Measurements from ENCODE around the gene PRR13. TPM values are rescaled to one million over a fixed set of nuclear protein-coding genes. Genes with fewer than 3 reads are reported as not detected.

The PRR13 gene
- total RNA-seq, 1 donor from 2014 or later = 190 TPM

DNA sequence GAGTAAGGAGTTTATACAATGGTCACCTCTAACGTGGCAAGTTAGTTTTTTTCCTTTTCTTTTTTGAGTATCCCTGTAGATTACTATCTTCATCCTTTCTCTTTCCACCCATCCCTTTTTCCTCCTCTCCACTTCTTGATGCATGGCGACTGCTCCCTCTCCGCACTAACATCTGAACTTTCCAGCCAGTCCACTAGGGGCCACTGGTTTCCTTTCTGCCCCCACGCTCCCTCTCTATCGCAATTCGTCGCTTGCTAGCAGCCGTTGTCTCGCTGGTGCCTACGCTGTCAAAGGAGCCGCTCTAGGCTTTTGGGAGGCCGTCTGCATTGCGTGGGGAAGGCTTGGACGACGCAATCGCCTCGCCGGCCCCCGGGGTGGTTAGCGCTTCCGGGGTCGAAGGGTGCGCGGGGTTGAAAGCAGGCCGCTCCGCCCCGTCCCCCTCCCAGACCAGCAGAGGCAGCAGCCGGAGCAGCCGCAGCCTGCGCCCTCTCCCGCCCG, 10.2 kb downstream of the PRR13 start, which contains the start of gene PCBP2:
PCBP2 (plus strand) TSS at position 442 of the 498 bp plus-strand sequence. CDS start 2,699 bp downstream, outside the sequence.
- H3K27me3 ChIP-seq (ENCODE audit: insufficient read depth, low read length) = no peaks in the 10 kb centered on the region
- peaks cover 8% of the 10 kb centered on the region for H3K4me1 Mint-ChIP-seq (ENCODE audit: low read depth, unreplicated experiment)
- peaks cover 41% of the 10 kb centered on the region for H4K20me1 ChIP-seq (ENCODE audit: insufficient read depth, low read length)
- no peak within 1 kb of the TSS for H2AFZ ChIP-seq (ENCODE audit: low read depth, low read length)
- peak within 1 kb of the TSS; percentile 99 for H3K9ac ChIP-seq (ENCODE audit: low read length)
- H3K79me2 ChIP-seq (ENCODE audit: insufficient read depth, low read length) = peaks cover 46% of the 10 kb centered on the region
- H3K4me1 ChIP-seq (ENCODE audit: insufficient read depth, low read length) = peaks cover 10% of the 10 kb centered on the region
- H3K9me3 Mint-ChIP-seq (ENCODE audit: unreplicated experiment) = no peaks in the 10 kb centered on the region
- peak within 1 kb of the TSS; percentile 96 for H3K4me2 ChIP-seq (ENCODE audit: low read length)
- peak within 1 kb of the TSS; percentile 100 for H3K4me3 ChIP-seq (ENCODE audit: insufficient read depth, low read depth, low read length)
- H3K9me3 ChIP-seq (ENCODE audit: insufficient read depth, low read depth, low read length) = no peaks in the 10 kb centered on the region
- H3K27ac Mint-ChIP-seq (ENCODE audit: unreplicated experiment) = peak within 1 kb of the TSS; percentile 95
- peaks cover 18% of the 10 kb centered on the region for H3K36me3 Mint-ChIP-seq (ENCODE audit: low read depth, unreplicated experiment)
- no peak for FAIRE-seq
- peak within 1 kb of the TSS; percentile 98 for H3K4me3 Mint-ChIP-seq (ENCODE audit: unreplicated experiment)
- TF ChIP-seq, protein P1, sequence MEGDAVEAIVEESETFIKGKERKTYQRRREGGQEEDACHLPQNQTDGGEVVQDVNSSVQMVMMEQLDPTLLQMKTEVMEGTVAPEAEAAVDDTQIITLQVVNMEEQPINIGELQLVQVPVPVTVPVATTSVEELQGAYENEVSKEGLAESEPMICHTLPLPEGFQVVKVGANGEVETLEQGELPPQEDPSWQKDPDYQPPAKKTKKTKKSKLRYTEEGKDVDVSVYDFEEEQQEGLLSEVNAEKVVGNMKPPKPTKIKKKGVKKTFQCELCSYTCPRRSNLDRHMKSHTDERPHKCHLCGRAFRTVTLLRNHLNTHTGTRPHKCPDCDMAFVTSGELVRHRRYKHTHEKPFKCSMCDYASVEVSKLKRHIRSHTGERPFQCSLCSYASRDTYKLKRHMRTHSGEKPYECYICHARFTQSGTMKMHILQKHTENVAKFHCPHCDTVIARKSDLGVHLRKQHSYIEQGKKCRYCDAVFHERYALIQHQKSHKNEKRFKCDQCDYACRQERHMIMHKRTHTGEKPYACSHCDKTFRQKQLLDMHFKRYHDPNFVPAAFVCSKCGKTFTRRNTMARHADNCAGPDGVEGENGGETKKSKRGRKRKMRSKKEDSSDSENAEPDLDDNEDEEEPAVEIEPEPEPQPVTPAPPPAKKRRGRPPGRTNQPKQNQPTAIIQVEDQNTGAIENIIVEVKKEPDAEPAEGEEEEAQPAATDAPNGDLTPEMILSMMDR (IDR thresholded peaks at IDR 0.05; ENCODE audit: insufficient read depth, low read depth, low read length) = peak; percentile 81
- no peak for TF ChIP-seq EZH2 (IDR thresholded peaks at IDR 0.05; ENCODE audit: insufficient read depth, low read length)
- H3K27me3 Mint-ChIP-seq (ENCODE audit: low read depth, unreplicated experiment) = no peaks in the 10 kb centered on the region
- H3K27ac ChIP-seq (ENCODE audit: low read depth, low read length) = peak within 1 kb of the TSS; percentile 94
- H3K36me3 ChIP-seq (ENCODE audit: insufficient read depth, low read length) = peaks cover 35% of the 10 kb centered on the region
- peak; percentile 99 for DNase-seq (ENCODE audit: low read depth)

- Histone ChIP-seq H3K79me2 (ENCODE audit: insufficient read depth, low read length) (peaks cover 53% of the 10 kb centered on the region), H3K4me3 (ENCODE audit: insufficient read depth, low read depth, low read length) (peak overlapping the region; percentile 100), H4K20me1 (ENCODE audit: insufficient read depth, low read length) (peaks cover 48% of the 10 kb centered on the region), H3K4me2 (ENCODE audit: low read length) (peak overlapping the region; percentile 96), H2AFZ (ENCODE audit: low read depth, low read length) (no peak overlapping the region), H3K9ac (ENCODE audit: low read length) (peak overlapping the region; percentile 99), H3K36me3 (ENCODE audit: insufficient read depth, low read length) (peaks cover 41% of the 10 kb centered on the region), H3K27me3 (ENCODE audit: insufficient read depth, low read length) (no peaks in the 10 kb centered on the region), H3K9me3 (ENCODE audit: insufficient read depth, low read depth, low read length) (no peaks in the 10 kb centered on the region), H3K27ac (ENCODE audit: low read depth, low read length) (peak overlapping the region; percentile 94), H3K4me1 (ENCODE audit: insufficient read depth, low read length) (peaks cover 10% of the 10 kb centered on the region)
- H3K27ac Mint-ChIP-seq (ENCODE audit: unreplicated experiment) = peak overlapping the region; percentile 95
- H3K36me3 Mint-ChIP-seq (ENCODE audit: low read depth, unreplicated experiment) = peaks cover 18% of the 10 kb centered on the region
- H3K4me3 Mint-ChIP-seq (ENCODE audit: unreplicated experiment) = peak overlapping the region; percentile 98
- H3K4me1 Mint-ChIP-seq (ENCODE audit: low read depth, unreplicated experiment) = peaks cover 8% of the 10 kb centered on the region
- FAIRE-seq (no peak), DNase-seq (ENCODE audit: low read depth) (peak; percentile 75)
- no peaks in the 10 kb centered on the region for H3K27me3 Mint-ChIP-seq (ENCODE audit: low read depth, unreplicated experiment)
- TF ChIP-seq, protein P1 (IDR thresholded peaks at IDR 0.05; ENCODE audit: insufficient read depth, low read depth, low read length) = no peak
- TF ChIP-seq EZH2 (IDR thresholded peaks at IDR 0.05; ENCODE audit: insufficient read depth, low read length) = no peak
- H3K9me3 Mint-ChIP-seq (ENCODE audit: unreplicated experiment) = no peaks in the 10 kb centered on the region
Observed at GRCh38 chr12:53452159-53453077, 10.9 kb downstream of the PRR13 start.

All from astrocyte (in vitro differentiated cells and primary cell).